OCI-LY3 (cell line): Measurements from ENCODE around the gene CELF2.

ENCODE experiments used
- CTCF ChIP-seq: fragments of 200-600, 300-600 bp; sonication (generic); IDR thresholded peaks from 2 replicates; pipeline ENCODE4 v1.5.1; 2014; ENCODE audit warnings: antibody characterized with exemption, low read length, low read depth
- EZH2phosphoT487 ChIP-seq: fragments of 200-600 bp; shearing (Covaris generic); IDR thresholded peaks from 2 replicates; pipeline ENCODE4 v1.6.1; 2018; ENCODE audit warnings: antibody characterized with exemption, mixed run types, low read depth

DNA sequence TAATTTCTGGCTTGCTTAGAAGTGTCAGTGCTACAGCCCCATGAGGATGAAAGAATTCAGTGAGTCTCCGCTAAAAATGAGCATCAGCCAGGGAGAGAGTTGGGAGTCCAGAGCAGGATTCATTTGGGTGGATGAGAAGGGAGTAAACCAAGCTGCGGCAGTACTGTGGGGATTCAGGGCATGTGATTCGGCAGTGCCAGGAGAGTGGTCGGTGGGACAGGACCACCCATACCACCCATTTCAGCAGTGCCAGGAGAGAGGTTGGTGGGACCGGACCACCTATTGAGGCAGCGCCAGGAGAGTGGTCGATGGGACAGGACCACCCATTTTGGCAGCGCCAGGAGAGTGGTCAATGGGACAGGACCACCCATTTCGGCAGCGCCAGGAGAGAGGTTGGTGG is 144.2 kb downstream of the CELF2 start:
- TF ChIP-seq CTCF (no peak), EZH2phosphoT487 (no peak)
